Activated effector memory CD4-positive, alpha-beta T cell treated with Interleukin-2 at 50 U/mL for 16 hours (primary cell): Measurements from ENCODE around the gene PLAAT4.

Source experiments
- DNase-seq: peaks from one replicate; pipeline ENCODE4 v3.0.0-alpha.2; 2020

The PLAAT4 gene, protein sequence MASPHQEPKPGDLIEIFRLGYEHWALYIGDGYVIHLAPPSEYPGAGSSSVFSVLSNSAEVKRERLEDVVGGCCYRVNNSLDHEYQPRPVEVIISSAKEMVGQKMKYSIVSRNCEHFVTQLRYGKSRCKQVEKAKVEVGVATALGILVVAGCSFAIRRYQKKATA

DNA sequence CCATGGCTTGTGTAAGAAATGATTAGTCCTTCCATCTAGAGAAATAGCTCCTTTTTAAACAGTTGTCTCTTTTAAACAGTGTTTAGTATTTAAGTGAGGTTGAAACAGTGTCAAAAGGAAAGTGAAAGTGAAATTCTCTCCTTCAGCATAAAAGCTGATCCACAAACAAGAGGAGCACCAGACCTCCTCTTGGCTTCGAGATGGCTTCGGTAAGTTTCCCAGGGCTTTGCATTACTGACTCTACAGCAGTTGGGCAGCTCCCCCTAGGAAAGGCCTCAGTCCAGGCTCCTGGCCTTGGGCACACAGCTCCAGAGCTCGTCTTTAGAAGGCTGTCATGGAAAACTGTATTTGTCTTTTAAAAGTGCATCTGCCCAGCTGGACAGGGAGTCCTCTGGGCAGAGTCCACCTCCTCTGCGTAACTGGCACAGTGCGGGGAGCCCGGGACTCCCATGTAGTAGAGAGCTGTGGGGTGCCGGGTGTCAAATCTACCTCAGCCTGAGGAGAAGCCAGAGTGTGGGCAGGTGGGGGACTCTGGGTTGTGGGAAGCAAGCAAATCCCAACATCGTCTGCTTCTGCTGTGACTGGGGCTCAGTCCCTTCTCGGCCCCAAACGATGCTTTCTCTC is at the start of gene PLAAT4:
PLAAT4 (plus strand) TSS at position 140 of the 624 bp plus-strand sequence; CDS start at position 201, 61 bp downstream.
- DNase-seq: peak; percentile 18

DNA sequence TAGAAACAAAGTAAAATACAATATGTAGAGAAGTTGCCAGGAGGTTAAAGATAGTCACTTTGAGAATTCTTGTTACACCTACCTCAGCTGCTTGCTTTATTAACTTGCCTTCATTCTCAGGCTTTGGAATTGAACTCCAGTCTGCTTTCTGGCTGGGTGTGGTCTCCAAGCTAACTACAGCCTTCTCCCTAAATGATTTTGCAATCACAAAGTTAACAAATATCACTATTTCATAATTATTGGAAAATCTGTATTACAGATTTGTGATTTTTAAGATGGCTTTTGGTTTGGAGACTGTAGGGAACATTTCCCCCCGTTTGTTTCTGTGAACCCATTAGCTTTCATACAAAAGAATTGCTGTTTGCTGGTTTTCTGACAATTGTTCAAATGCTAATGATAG is 47.8 kb upstream of the PLAAT4 start:
- no peak for DNase-seq

DNA sequence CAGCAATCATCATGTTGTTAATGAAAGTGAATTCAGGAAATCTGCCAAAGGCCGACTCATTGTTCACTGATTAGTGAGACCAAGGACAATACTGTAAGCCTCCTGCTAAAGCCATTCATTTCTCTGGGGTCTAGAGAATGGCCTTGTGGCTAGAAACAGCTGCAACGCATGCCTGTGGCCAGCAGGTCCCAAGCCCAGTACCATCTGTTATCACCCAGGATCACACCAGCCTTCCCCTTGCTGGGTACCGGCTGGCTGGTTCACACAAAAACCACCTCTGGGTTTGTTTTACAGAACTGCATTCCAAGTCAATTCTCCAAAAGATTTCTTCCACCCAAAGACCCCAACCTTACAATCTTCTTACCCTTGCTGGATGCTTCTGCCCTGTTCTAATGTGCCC is 46.7 kb upstream of the PLAAT4 start:
- DNase-seq: no peak

DNA sequence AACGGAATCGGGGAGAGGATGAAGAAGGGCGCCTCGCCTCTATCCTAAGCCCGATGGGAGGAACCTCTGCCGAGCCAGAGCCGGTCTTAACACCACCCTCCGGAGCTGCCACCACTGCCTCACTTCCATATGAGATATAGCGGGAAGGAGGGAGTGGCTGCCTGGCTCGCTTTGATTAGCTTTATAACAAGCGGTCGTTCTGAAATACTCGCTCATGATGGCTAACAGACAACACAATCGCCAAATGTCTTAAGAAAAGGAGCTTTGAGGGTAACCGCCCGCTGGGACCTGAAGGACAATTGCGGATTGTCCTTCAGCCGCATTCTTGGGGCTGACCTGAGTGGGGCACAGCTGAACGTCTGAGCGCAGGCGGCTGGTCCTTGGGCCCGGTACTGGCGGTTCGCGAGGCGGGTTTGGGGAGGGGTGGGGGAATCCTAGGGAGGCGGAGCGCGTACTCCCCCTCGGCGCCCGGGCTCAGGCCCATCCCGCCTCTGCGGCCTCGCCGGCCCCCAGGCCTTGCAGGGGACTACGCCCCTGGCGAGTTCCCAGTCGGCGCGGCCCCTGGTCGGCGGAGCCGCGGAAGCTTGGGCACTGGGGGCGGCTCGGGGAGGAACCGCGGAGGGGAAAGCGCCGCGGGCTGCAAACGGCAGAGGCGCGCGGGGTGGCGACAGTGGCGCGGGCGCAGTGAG is 45.9 kb upstream of the PLAAT4 start, which contains the start of gene PLAAT5:
PLAAT5 (minus strand) TSS at position 617 of the 689 bp plus-strand sequence; CDS start at position 484, 133 bp downstream.
- no peak for DNase-seq

DNA sequence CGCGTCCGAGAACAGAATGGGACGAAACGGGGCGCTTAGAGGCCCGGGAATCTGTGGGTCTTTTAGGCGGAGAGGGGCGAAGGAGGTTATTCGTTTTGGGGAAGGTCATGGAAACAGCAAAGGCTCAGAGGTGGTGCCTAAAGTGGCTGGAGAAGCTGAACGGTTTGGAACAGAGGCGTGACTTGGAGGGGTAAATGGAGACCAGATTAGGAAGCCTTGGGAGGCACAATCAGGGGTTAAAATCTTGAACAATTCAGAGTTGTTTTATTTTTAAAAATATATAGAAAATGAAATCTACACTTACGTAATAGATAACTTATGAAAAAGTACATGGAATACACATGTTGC is 45.4 kb upstream of the PLAAT4 start:
- DNase-seq: no peak

DNA sequence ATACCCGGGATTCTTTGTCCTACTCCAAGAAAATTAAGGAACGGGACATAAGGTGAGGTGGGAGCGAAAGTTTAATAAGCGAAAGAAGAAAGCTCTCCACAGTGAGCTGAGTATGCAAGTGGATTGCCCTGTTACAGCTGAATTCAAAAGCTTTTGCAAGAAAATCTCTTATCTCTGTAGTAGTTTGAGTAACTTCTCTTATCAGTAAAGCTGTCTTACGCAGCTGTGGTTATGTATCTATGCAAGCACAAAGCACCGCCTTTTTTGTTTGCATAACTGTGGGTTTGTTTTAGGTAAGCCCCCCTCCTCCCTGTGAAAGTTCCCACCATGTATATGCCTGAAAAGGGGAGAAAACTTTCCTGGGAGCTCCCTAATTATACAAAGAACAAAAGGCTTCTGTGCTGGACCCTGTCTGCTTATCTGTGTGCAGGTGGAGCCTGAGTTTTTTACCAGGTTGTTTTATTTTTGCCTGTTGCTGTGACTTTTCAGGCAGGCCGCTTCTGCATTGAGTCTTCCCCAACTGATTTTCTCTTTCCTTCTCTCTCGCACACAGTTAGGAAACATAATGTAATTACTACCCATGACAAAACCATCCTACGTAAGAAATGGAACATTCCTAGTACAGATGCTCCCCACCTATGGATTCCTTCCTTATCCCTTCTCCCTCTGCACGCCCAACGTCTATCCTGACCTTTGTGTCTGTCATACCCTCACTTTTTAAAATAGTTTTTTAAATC is 44.8 kb upstream of the PLAAT4 start:
- DNase-seq: no peak

DNA sequence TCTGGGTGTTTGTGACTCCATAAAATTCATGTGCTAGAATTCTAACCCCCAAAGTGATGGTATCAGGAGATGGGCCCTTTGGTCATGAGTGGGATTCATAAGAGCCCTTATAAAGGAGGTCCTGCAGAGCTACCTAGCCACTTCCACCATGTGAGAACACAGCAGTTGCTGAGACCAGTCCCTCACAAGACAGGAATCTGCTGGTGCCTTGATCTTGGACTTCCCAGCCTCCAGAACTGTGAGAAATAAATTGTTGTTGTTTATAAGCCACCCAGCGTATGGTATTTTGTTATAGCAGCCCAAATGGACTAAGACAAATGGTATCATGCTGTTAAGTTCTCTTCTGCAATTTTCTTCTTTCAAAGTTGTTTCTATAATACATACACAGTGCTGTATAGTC is 44.2 kb upstream of the PLAAT4 start:
- no peak for DNase-seq

DNA sequence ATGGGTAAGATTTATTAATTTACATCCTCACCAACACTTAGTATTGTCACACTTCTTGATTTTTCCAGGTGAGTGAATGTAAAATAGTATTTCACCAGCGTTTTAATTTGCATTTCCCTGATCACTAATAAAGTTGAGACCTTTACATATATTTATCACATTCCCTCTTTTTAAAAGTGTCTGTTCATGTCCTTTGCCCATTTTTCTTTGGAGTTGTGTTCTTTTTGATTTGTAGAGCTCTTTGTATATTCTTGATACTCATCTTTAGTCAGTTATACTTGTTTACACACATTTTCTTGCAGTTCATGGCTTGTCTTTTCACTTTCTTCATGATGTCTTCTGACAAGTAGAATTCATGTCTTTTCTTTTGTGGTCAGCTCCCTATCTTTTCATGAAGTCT is 43.5 kb upstream of the PLAAT4 start:
- no peak for DNase-seq

DNA sequence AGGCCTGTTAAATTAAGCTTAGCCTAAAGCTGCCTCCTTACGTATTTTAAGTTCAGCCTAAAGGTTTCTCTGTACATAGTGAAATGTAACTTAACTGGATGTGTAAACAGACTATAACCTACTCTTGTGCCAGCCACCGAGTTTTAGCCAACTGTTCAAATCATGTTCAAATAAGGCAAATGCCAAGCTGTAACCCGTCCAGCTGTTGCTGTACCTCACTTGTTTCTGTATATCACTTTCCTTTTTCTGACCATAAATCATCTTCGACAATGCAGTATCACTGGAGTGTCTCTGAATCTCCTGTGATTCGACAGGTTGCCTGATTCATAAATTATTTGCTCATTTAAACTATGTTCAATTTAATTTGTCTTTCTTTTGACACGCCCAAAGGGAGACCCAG is 41.6 kb upstream of the PLAAT4 start:
- no peak for DNase-seq

DNA sequence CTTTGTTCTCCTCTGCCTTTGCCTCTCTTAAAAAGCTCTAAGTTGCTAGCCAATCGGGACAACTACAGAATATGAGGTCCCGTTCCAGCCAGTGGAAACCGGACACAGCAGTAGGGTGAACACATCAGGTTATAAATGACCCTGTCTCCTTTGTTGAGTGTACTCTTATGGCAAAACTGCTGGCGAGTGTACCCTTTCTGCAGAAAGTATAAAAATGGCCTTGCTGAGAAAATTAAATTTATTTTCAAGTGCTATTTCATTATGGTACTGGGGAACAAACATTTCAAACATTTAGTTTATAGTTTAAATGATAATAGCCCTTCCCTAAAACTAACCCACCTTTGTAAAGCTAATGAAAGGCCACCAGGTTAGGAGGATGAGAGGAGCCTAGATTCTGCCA is 36.7 kb upstream of the PLAAT4 start:
- no peak for DNase-seq

DNA sequence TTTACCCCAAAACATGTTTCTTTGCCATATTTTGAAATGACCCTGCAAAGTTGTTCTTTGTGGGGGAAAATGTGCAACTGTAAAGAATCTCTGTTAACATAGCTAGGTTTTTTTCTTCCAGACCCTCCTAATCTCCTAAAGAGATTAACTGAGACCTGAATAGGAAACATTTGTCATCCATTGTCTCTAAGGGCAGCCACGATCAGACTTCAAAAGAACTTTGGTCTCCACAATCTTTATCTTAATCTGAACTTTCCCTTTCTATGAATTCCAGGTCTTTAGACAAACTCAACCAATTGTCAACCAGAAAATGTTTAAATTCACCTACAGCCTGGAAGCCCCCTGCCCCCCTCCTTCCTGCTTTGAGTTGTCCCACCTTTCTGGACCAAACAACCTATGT is 35.4 kb upstream of the PLAAT4 start:
- DNase-seq: no peak

DNA sequence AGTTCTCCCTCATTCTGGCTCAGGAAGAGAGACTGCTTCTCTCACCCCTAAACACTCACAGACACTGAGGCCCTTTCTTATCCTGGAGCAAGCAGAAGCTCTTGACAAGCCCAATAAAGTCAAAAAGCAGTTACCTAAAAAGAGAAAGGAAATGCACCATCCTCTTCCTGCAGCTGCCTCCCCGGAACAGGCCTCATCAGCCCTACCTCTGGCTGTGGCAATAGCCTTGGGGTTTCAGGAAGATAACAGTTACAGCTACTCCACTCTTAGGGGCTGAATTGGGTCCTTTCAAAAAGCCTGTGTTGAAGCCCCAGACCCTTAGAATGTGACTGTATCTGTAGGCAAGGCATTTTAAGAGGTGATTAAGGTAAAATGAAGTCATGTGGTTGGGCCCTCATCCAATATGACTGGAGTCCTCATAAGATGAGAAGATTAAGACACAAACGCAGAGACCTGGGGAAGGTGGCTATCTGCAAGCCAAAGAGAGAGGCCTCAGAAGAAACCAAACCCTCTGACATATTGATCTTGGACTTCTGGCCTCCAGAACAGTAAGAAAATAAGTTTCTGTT is 34.3 kb upstream of the PLAAT4 start:
- no peak for DNase-seq

DNA sequence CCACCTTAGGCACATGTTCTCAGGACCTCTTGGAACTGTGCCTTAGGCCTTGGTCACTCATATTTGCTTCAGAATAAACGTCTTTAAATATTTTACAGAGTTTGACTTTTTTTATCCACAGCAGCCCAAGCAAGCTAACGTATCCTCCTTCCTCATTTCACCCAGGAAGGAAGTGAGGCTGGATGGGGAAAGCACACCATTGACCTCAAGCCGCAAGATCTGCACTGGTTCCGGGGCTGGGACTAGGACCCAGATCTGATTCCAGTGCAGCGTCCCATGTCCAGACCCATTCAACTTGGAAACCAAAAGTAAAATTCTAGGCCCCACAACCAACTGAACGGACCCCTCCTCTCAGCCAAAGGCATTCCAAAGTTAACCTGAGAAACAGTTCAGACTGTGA is 33.1 kb upstream of the PLAAT4 start:
- DNase-seq: no peak

DNA sequence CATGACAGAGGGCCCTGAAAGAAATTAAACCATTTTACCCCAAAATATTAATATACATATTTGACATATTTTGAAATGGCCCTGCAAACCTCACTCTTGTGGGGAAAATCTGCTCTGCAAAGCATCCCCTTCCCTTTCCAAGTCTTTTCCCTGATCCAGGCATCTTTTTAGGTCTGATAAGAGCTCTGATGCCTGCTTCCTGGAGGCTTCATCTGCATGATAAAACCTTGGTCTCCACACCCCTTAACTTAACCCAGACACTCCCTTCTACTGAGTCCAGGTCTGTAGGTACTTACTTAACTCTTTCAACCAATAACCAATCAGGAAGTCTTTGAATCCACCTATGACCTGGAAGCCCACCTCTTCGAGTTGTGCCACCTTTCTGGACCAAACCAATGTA is 32.6 kb upstream of the PLAAT4 start:
- DNase-seq: no peak

DNA sequence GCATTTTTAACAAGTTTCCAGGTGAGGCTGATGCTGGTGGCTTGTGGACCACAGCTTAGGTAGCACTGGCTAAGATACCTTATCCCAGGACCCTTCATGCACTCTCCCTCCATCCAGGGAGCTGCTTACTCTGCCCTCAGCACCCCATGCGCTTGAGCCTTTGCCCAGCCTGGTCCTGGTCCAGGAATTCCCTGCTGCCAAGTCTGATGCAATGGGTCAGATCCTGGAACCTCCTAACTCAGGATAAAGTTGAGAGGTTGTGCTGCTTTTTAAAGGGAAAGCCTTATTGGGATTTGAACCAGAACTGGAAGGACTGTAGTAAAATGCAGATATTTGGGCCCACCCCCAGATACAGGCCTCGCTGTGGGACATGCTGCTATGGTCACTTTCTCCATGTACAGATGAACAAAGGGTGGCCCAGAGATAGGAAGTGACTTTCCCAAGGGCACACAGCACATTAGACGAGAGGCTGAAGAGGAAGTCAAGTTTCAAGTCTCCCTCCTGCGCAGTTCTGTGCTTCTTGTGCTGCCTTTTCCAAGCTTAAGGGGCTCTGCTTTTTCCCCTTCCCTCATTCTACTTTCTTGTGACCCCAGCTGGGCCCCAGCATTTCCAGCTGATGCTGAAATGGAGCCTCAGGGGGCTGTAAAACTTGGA is 31.5 kb upstream of the PLAAT4 start:
- DNase-seq: no peak

DNA sequence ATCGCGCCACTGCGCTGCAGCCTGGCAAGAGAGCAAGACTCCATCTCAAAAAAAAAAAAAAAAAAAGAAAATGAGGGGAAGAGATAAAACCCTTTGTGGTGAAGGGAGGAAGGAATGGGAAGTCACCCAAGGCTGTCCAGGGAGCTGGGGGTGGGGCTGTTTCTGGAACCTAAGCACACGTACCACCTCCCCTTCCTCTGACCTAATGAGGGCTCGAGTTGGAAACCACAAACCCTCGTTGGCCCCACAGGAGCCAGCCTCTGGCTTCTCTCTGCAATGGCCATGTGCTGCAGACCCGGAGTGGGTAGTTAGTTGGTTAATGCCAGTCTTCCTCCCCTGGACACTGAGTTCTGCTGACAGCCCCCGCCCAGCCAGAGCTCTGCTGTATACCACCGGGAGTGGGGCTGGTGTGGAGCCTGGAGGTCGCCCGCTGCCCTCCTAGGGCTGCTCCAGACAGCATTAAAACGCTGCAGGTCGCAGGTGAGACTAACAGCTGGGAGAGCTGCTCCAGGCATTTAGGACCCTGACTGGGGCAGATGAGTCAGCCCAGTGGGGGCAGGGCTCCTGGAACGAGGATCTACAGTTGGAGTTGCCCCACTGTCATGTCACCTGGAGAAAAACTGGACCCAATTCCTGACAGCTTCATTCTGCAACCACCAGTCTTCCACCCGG is 30.6 kb upstream of the PLAAT4 start, which contains the start of gene LGALS12:
LGALS12 (plus strand) TSS at position 228 of the 672 bp plus-strand sequence; CDS start at position 603, 375 bp downstream.
- DNase-seq: no peak

DNA sequence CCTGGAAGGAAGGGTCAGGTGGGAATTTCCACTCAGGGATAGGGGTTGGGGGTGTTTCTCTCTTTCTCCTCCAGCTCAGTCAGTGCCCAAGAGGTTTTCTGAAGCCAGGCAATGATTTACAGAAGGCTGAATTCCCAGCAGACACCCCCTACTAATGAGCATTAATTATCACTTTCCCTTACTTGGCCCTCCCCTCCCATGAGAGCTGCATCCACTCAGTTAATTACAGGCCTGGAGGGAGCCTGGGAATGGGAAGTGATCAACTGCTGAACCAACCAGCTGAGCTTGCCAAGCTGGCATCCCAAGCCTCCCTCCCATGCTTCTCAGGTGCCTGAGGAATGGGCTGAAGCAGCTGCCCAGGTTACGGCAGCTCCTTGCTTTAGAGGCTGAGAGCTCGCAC is 29.7 kb upstream of the PLAAT4 start:
- no peak for DNase-seq

DNA sequence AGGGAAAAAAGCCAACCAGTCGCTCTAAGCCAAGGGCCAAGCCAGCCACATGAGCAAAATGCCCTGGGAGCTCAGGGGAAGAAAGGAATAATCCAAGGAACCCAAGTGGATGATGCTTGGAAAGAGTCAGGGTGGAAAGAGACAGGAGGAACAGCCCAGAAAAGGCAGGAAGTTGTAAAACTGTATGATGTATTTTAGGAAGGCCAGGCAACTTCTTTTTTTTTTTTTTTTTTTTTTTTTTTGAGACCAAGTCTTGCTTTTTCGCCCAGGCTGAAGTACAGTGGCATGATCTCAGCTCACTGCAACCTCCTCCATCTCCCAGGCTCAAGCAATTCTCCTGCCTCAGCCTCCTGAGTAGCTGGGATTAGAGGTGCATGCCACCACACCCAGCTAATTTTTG is 29.1 kb upstream of the PLAAT4 start:
- no peak for DNase-seq

DNA sequence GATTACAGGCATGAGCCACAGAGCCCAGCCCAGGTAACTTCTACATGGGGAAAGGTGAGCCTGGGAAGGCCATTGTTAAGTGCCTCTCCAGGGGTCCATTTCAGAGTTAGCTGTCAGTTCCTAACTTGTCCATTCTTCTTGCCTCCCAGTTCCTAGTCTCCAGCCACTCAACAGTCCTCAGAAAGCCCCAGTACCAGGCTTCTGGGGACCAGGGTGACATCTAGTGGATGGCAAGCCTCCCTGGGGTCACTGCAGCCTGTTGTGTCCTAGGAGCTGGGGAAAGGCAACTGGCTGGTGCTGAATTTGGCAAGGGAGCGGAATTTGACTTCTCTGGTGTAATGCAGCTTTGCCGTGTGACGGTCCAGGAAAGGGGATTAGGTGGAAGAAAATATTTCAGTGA is 28.6 kb upstream of the PLAAT4 start:
- no peak for DNase-seq

DNA sequence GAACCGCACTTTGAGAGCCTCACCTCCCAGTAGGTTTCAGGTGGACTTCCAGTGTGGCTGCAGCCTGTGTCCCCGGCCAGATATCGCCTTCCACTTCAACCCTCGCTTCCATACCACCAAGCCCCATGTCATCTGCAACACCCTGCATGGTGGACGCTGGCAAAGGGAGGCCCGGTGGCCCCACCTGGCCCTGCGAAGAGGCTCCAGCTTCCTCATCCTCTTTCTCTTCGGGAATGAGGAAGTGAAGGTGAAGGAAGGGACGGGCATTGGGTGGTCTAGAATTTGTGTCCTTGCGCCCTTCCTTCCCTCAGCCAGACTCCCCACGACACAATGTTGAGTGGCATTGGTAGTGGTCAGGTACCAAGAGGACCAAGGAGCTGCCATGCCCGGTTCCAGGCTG is 27.9 kb upstream of the PLAAT4 start:
- no peak for DNase-seq

DNA sequence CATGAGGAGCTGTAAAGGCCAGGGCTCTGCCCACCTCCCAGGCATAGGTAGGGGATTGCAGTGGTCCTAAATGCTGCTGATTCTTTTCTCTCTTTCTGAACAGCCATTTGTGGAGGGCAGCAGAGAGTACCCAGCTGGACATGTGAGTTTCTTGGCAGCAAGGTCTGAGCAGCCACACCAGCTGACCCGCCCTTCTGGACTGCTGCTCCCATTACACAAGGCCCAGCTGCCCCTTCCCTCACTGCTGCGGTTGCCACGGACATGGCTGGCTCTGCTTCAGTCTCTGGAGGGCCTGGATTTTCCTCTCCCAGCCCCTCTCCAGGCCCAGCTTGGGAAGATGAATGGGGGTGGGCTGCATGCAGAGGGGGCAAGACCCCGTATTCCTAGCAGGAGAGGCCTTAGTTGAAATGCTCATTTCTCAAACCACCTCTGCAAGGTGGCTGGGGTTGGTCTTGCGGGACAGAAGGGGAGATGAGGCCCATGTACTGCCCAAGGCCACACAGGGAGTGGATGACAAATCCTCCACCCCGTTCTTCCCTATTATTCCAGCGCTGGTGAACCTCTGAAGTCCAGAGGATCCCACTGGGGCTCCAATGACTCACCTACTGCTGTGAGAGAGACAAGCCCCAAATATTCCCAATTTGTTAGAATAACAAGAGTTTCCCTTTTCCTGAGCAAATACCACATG is 26.1 kb upstream of the PLAAT4 start:
- no peak for DNase-seq
